22Rv1 (cell line): ENCODE data around the gene ADGRL3.
"Not testable (repeated sequence)": the region's sequence is repeated elsewhere in the genome, so short reads cannot be mapped to it uniquely, and the experiment has no call there.

Experiments used
- H3K27ac ChIP-seq: fragments of 450-650 bp; 2 replicates; pipeline ENCODE4 v1.5.1; 2017
- CTCF ChIP-seq: fragments of 450-650 bp; IDR thresholded peaks from 2 replicates; pipeline ENCODE4 v1.5.1; 2017; ENCODE audit warnings: mild to moderate bottlenecking
- ZFX ChIP-seq: fragments of 450-650 bp; IDR thresholded peaks from 2 replicates; pipeline ENCODE4 v1.6.1; 2017; ENCODE audit warnings: antibody characterized with exemption, borderline replicate concordance

ADGRL3 gene

GRCh38 chr4:61740886-61741285, 540.8 kb downstream of the ADGRL3 start:
- TF ChIP-seq CTCF: no peak
- TF ChIP-seq ZFX: no peak

GRCh38 chr4:61741327-61742096, 541.4 kb downstream of the ADGRL3 start:
- peak; percentile 73 for TF ChIP-seq CTCF
- TF ChIP-seq ZFX: no peak
- H3K27ac ChIP-seq: no peak overlapping the region

More at GRCh38 chr4:61740886-61741285, 540.8 kb downstream of the ADGRL3 start:
- H3K27ac ChIP-seq: no peak overlapping the region

- H3K27ac ChIP-seq: no peak overlapping the region
- TF ChIP-seq CTCF (no peak), ZFX (no peak)
Observed at GRCh38 chr4:61750810-61751209, 550.7 kb downstream of the ADGRL3 start.

GRCh38 chr4:61752617-61753016, 552.5 kb downstream of the ADGRL3 start:
- no peak for TF ChIP-seq ZFX
- no peak for TF ChIP-seq CTCF
- H3K27ac ChIP-seq: no peak overlapping the region

GRCh38 chr4:61753739-61754138, 553.6 kb downstream of the ADGRL3 start:
- TF ChIP-seq CTCF (no peak), ZFX (no peak)
- H3K27ac ChIP-seq: no peak overlapping the region

- not testable (repeated sequence) for H3K27ac ChIP-seq
Observed at GRCh38 chr4:61756937-61757336, 556.8 kb downstream of the ADGRL3 start.

- not testable (repeated sequence) for H3K27ac ChIP-seq
Observed at GRCh38 chr4:61757983-61758382, 557.9 kb downstream of the ADGRL3 start.

GRCh38 chr4:61758596-61758995, 558.5 kb downstream of the ADGRL3 start:
- H3K27ac ChIP-seq: not testable (repeated sequence)

GRCh38 chr4:61759245-61759644, 559.1 kb downstream of the ADGRL3 start:
- H3K27ac ChIP-seq: not testable (repeated sequence)

- not testable (repeated sequence) for H3K27ac ChIP-seq
Observed at GRCh38 chr4:61759885-61760284, 559.8 kb downstream of the ADGRL3 start.
